22Rv1 (cell line): ENCODE results near the gene ALAS1.

ENCODE experiments used
- ZFX ChIP-seq: fragments of 450-650 bp; IDR thresholded peaks from 2 replicates; pipeline ENCODE4 v1.6.1; 2017; ENCODE audit warnings: antibody characterized with exemption, borderline replicate concordance
- TF ChIP-seq, protein P1 (sequence below): fragments of 450-650 bp; IDR thresholded peaks from 2 replicates; pipeline ENCODE4 v1.5.1; 2017; ENCODE audit warnings: mild to moderate bottlenecking

DNA sequence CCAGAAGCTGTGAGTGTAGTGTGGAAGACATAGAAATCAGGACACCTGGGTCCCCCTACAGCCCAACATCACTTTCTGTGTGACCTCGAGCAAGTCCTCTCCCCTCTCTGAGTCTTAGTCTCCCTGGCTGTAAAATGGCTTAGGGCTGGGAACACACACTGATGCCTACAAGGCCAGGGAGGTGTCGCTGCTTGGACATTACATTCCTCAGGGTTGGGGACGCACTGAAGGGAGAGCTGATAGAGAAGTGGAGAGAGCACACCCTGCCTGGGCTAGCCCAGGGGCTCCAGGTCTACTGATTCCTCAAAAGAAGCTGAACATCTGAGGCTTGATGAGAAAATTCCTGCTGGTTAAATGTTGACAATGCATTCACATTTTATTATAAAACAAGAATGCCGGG lies 6.3 kb upstream of the ALAS1 start:
- TF ChIP-seq, protein P1, sequence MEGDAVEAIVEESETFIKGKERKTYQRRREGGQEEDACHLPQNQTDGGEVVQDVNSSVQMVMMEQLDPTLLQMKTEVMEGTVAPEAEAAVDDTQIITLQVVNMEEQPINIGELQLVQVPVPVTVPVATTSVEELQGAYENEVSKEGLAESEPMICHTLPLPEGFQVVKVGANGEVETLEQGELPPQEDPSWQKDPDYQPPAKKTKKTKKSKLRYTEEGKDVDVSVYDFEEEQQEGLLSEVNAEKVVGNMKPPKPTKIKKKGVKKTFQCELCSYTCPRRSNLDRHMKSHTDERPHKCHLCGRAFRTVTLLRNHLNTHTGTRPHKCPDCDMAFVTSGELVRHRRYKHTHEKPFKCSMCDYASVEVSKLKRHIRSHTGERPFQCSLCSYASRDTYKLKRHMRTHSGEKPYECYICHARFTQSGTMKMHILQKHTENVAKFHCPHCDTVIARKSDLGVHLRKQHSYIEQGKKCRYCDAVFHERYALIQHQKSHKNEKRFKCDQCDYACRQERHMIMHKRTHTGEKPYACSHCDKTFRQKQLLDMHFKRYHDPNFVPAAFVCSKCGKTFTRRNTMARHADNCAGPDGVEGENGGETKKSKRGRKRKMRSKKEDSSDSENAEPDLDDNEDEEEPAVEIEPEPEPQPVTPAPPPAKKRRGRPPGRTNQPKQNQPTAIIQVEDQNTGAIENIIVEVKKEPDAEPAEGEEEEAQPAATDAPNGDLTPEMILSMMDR: no peak
- no peak for TF ChIP-seq ZFX
